B cell (primary cell): ENCODE results near the gene DNAAF5.
"Not testable (repeated sequence)": the region's sequence is repeated elsewhere in the genome, so short reads cannot be mapped to it uniquely, and the experiment has no call there.

Experiments
- EZH2 ChIP-seq: IDR thresholded peaks from 2 replicates; pipeline ENCODE4 v1.6.1; 2012; ENCODE audit warnings: borderline replicate concordance, low read depth, mild to moderate bottlenecking, moderate library complexity, low read length; ENCODE audit not compliant: insufficient read depth, poor library complexity, severe bottlenecking
- TF ChIP-seq, protein P1 (sequence below): fragments of 200-600 bp; IDR thresholded peaks from one replicate; pipeline ENCODE4 v1.8.0; 2022; ENCODE audit warnings: antibody characterized with exemption, mild to moderate bottlenecking

DNA sequence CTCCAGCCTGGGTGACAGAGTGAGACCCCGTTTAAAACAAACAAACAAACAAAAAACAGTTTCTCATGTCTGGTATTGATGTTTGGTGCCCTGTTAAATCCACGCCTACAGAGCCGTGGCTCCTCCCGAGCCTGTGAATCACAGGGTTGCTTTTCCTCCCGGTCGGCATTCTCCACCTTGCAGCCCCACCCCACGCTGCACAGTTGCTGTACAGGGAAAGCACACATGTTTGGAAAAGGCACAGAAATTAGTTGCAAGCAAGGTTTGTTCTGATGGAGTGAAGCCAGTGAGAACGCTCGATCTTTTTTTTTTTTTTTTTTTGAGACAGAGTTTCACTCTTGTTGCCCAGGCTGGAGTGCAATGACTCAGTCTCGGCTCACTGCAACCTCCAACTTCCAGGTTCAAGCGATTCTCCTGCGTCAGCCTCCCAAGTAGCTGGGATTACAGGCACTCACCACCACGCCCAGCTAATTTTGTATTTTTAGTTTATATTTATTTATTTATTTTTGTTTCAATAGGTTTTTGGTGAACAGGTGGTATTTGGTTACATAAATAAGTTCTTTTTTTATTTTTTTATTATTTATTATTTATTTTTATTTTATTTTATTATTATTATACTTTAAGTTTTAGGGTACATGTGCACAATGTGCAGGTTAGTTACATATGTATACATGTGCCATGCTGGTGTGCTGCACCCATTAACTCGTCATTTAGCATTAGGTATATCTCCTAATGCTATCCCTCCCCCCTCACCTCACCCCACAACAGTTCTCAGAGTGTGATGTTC lies 17.0 kb downstream of the DNAAF5 start:
- TF ChIP-seq, protein P1, sequence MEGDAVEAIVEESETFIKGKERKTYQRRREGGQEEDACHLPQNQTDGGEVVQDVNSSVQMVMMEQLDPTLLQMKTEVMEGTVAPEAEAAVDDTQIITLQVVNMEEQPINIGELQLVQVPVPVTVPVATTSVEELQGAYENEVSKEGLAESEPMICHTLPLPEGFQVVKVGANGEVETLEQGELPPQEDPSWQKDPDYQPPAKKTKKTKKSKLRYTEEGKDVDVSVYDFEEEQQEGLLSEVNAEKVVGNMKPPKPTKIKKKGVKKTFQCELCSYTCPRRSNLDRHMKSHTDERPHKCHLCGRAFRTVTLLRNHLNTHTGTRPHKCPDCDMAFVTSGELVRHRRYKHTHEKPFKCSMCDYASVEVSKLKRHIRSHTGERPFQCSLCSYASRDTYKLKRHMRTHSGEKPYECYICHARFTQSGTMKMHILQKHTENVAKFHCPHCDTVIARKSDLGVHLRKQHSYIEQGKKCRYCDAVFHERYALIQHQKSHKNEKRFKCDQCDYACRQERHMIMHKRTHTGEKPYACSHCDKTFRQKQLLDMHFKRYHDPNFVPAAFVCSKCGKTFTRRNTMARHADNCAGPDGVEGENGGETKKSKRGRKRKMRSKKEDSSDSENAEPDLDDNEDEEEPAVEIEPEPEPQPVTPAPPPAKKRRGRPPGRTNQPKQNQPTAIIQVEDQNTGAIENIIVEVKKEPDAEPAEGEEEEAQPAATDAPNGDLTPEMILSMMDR: not testable (repeated sequence)
- TF ChIP-seq EZH2: not testable (repeated sequence)
